IMR-90 (cell line): Measurements from ENCODE around the gene NUPR1. TPM values are rescaled to one million over a fixed set of nuclear protein-coding genes. Genes with fewer than 3 reads are reported as not detected.

ENCODE experiments used
- ATAC-seq: fragments of 200-7000 bp; cut with Tn5 transposase; 2 replicates; pipeline ENCODE4 v1.9.1; 2020; ENCODE audit warnings: low read depth, mild to moderate bottlenecking, moderate library complexity
- BruUV-seq: library from RNA; stranded (reverse); fragments of 400-500 nt; replicated peaks from 2 replicates; lab custom pipeline; 2021; lab: Mats Ljungman, UMichigan
- CTCF ChIA-PET: fragments of 300-600 bp; formaldehyde crosslinking; extraction: SDS; loops from one replicate; lab custom pipeline; 2021; ENCODE audit warnings: antibody characterized with exemption; lab: Yijun Ruan, JAX
- POLR2A ChIA-PET: fragments of 300-600 bp; sonication (Branson Sonifier 250); formaldehyde crosslinking; loops from one replicate; lab custom pipeline; 2022; ENCODE audit warnings: antibody characterized with exemption; ENCODE audit not compliant: unreplicated experiment; lab: Charles Lee
- DNase-seq: peaks from one replicate; pipeline ENCODE4 v3.0.0; 2013
- H2AFZ ChIP-seq: replicated peaks from 2 replicates; pipeline ENCODE3; 2013; ENCODE audit warnings: low read length, mild to moderate bottlenecking; ENCODE audit not compliant: poor library complexity
- H2AK5ac ChIP-seq: 2 replicates; pipeline ENCODE4 v1.6.1; 2013; ENCODE audit warnings: low read depth, low read length, inconsistent platforms
- H2AK9ac ChIP-seq: replicated peaks from 2 replicates; pipeline ENCODE3; 2013; ENCODE audit warnings: mild to moderate bottlenecking, low read depth, low read length, moderate library complexity; ENCODE audit not compliant: poor library complexity
- H2BK120ac ChIP-seq: 2 replicates; pipeline ENCODE4 v1.6.1; 2013; ENCODE audit warnings: low read depth, low read length, inconsistent platforms
- H2BK15ac ChIP-seq: 3 replicates; pipeline ENCODE4 v1.6.1; 2013; ENCODE audit warnings: low read depth, low read length, inconsistent platforms
- H2BK20ac ChIP-seq: 2 replicates; pipeline ENCODE4 v1.6.1; 2013; ENCODE audit warnings: low read depth, mild to moderate bottlenecking, inconsistent platforms, low read length, moderate library complexity
- H2BK5ac ChIP-seq: 2 replicates; pipeline ENCODE4 v1.6.1; 2013; ENCODE audit warnings: mild to moderate bottlenecking, low read depth, low read length, inconsistent platforms; ENCODE audit not compliant: poor library complexity, severe bottlenecking
- H3K14ac ChIP-seq: replicated peaks from 2 replicates; pipeline ENCODE4 v1.6.1; 2013; ENCODE audit warnings: low read depth, low read length, inconsistent platforms
- H3K18ac ChIP-seq: 2 replicates; pipeline ENCODE4 v1.6.1; 2013; ENCODE audit warnings: low read depth, low read length, control low read depth
- H3K23ac ChIP-seq: 2 replicates; pipeline ENCODE4 v1.6.1; 2013; ENCODE audit warnings: low read depth, low read length, inconsistent platforms
- H3K27ac ChIP-seq: 2 replicates; pipeline ENCODE4 v1.5.1; 2013; ENCODE audit warnings: mild to moderate bottlenecking, control low read depth, low read length; ENCODE audit not compliant: insufficient read depth
- H3K27me3 ChIP-seq: 2 replicates; pipeline ENCODE4 v1.6.1; 2013; ENCODE audit warnings: low read length; ENCODE audit not compliant: control insufficient read depth, insufficient read depth
- H3K36me3 ChIP-seq: 2 replicates; pipeline ENCODE4 v1.6.1; 2013; ENCODE audit warnings: low read length, mixed read lengths; ENCODE audit not compliant: control insufficient read depth, insufficient read depth
- H3K4ac ChIP-seq: 2 replicates; pipeline ENCODE4 v1.6.1; 2013; ENCODE audit warnings: low read depth, low read length, inconsistent platforms
- H3K4me1 ChIP-seq: 2 replicates; pipeline ENCODE4 v1.6.1; 2013; ENCODE audit warnings: low read length, mixed read lengths; ENCODE audit not compliant: control insufficient read depth, insufficient read depth
- H3K4me2 ChIP-seq: 2 replicates; pipeline ENCODE4 v1.6.1; 2013; ENCODE audit warnings: low read depth, mild to moderate bottlenecking, control low read depth, low read length, moderate library complexity
- H3K4me3 ChIP-seq: 2 replicates; pipeline ENCODE4 v1.5.1; 2013; ENCODE audit warnings: low read depth, mild to moderate bottlenecking, control low read depth, low read length, moderate library complexity; ENCODE audit not compliant: insufficient read depth
- H3K56ac ChIP-seq: 2 replicates; pipeline ENCODE4 v1.6.1; 2013; ENCODE audit warnings: low read length, inconsistent platforms; ENCODE audit not compliant: insufficient read depth; ENCODE audit errors: extremely low read depth
- H3K79me1 ChIP-seq, 2 experiments: 2 replicates each; pipeline ENCODE4 v1.6.1; 2013; ENCODE audit warnings: low read length in 2 of 2, inconsistent platforms in 1 of 2, low read depth in 1 of 2
- H3K9ac ChIP-seq: 2 replicates; pipeline ENCODE4 v1.6.1; 2013; ENCODE audit warnings: low read depth, low read length, control low read depth
- H3K9me1 ChIP-seq: 2 replicates; pipeline ENCODE4 v1.6.1; 2013; ENCODE audit warnings: low read length, inconsistent platforms; ENCODE audit not compliant: insufficient read depth
- H3K9me3 ChIP-seq: 2 replicates; pipeline ENCODE4 v1.6.1; 2013; ENCODE audit warnings: low read length; ENCODE audit not compliant: control insufficient read depth, insufficient read depth
- H4K20me1 ChIP-seq: 2 replicates; pipeline ENCODE4 v1.6.1; 2013; ENCODE audit warnings: low read length, inconsistent platforms; ENCODE audit not compliant: insufficient read depth
- H4K5ac ChIP-seq: 2 replicates; pipeline ENCODE4 v1.6.1; 2013; ENCODE audit warnings: mild to moderate bottlenecking, low read depth, low read length, control low read depth
- H4K8ac ChIP-seq, 2 experiments: 2 replicates each; pipeline ENCODE4 v1.6.1; 2013; ENCODE audit warnings: low read depth in 2 of 2, low read length in 2 of 2, control low read depth in 1 of 2, inconsistent platforms in 1 of 2
- H4K91ac ChIP-seq: 2 replicates; pipeline ENCODE4 v1.6.1; 2013; ENCODE audit warnings: low read depth, low read length, inconsistent platforms; ENCODE audit not compliant: insufficient read depth
- BHLHE40 ChIP-seq: fragments of 150-350 bp; IDR thresholded peaks from 2 replicates; pipeline ENCODE4 v1.6.1; 2016; ENCODE audit warnings: mild to moderate bottlenecking, low read depth, low read length
- CEBPB ChIP-seq: IDR thresholded peaks from 2 replicates; pipeline ENCODE4 v1.6.1; 2012; ENCODE audit warnings: low read depth, low read length, improper control_type of control experiment
- CHD1 ChIP-seq: IDR thresholded peaks from 2 replicates; pipeline ENCODE4 v1.6.1; 2012; ENCODE audit warnings: low read depth, low read length, improper control_type of control experiment
- CTCF ChIP-seq: conservative IDR thresholded peaks from 2 replicates; pipeline ENCODE4 v1.5.1; 2012; ENCODE audit warnings: mild to moderate bottlenecking, low read depth, low read length, improper control_type of control experiment
- ELK1 ChIP-seq: fragments of 150-350 bp; IDR thresholded peaks from 2 replicates; pipeline ENCODE4 v1.6.1; 2016; ENCODE audit warnings: low read depth, mild to moderate bottlenecking, low read length, moderate library complexity, borderline replicate concordance
- FOS ChIP-seq: fragments of 150-350 bp; IDR thresholded peaks from 2 replicates; pipeline ENCODE4 v1.6.1; 2016; ENCODE audit warnings: low read depth, low read length
- MAFK ChIP-seq: IDR thresholded peaks from 2 replicates; pipeline ENCODE4 v1.6.1; 2012; ENCODE audit warnings: low read depth, low read length, improper control_type of control experiment
- MAZ ChIP-seq: IDR thresholded peaks from 2 replicates; pipeline ENCODE4 v1.6.1; 2012; ENCODE audit warnings: low read depth, mild to moderate bottlenecking, low read length, improper control_type of control experiment, moderate library complexity, borderline replicate concordance
- MXI1 ChIP-seq: IDR thresholded peaks from 2 replicates; pipeline ENCODE4 v1.6.1; 2012; ENCODE audit warnings: low read depth, mild to moderate bottlenecking, low read length, moderate library complexity, borderline replicate concordance
- NFE2L2 ChIP-seq: fragments of 150-350 bp; IDR thresholded peaks from 2 replicates; pipeline ENCODE4 v1.6.1; 2016; ENCODE audit warnings: low read depth, mild to moderate bottlenecking, low read length
- POLR2A ChIP-seq: IDR thresholded peaks from 2 replicates; pipeline ENCODE4 v1.6.1; 2012; ENCODE audit warnings: mild to moderate bottlenecking, low read depth, low read length
- RAD21 ChIP-seq: IDR thresholded peaks from 2 replicates; pipeline ENCODE4 v1.6.1; 2012; ENCODE audit warnings: low read length, improper control_type of control experiment
- RCOR1 ChIP-seq: IDR thresholded peaks from 2 replicates; pipeline ENCODE4 v1.6.1; 2012; ENCODE audit warnings: mild to moderate bottlenecking, low read length, improper control_type of control experiment; ENCODE audit not compliant: insufficient replicate concordance
- SMC3 ChIP-seq: fragments of 150-350 bp; IDR thresholded peaks from 2 replicates; pipeline ENCODE4 v1.6.1; 2016; ENCODE audit warnings: low read depth, mild to moderate bottlenecking, antibody characterized with exemption, low read length, moderate library complexity
- USF2 ChIP-seq: fragments of 150-350 bp; IDR thresholded peaks from 2 replicates; pipeline ENCODE4 v1.6.1; 2017; ENCODE audit warnings: mild to moderate bottlenecking, antibody characterized with exemption, low read length, low read depth
- WGBS, 2 experiments: methylation state at CpG; one replicate each; pipeline versions ENCODE4 v1.1.5 to v1.1.7; 2013; ENCODE audit warnings: missing lambda C conversion rate in 2 of 2; ENCODE audit not compliant: insufficient read length in 1 of 2; ENCODE audit errors: extremely low coverage in 2 of 2; 5-methylcytosine and 5-hydroxymethylcytosine counted together
- dilution Hi-C: fragments of 300-500 bp; cut with HindIII; formaldehyde crosslinking; loops from one replicate; pipeline ENCODE4 v1.14.3; 2018; ENCODE audit warnings: low sequenced_read_pairs; ENCODE audit not compliant: unreplicated experiment
- in situ Hi-C: fragments of 300-500 bp; cut with MboI; formaldehyde crosslinking; loops from 3 replicates; pipeline ENCODE4 v1.14.3; 2019; ENCODE audit warnings: low sequenced_read_pairs, inconsistent platforms, mixed read lengths
- intact Hi-C: fragments of 100-400 bp; cut with micrococcal nuclease; formaldehyde crosslinking; loops from 2 replicates; pipeline ENCODE4 v1.10.0; 2022
- polyA plus RNA-seq, 3 experiments: library from polyadenylated mRNA; depleted of rRNA; stranded (reverse); fragments of >200 nt; gene quantifications; 2 replicates each; pipeline ENCODE4 v1.2.3, GENCODE V29; 2012; ENCODE audit warnings: low replicate concordance in 1 of 3
- total RNA-seq: library from RNA; depleted of rRNA; stranded (reverse); fragments of >200 nt; gene quantifications from 2 replicates; pipeline ENCODE4 v1.2.3, GENCODE V29; 2012

Gene NUPR1
- total and polyA plus RNA-seq, 2 of the 4 experiments (the other 2 are of a cell fraction): 10.2 to 27.9 TPM

GRCh38 chr16:28567292-28567691 lies 28.5 kb upstream of the NUPR1 start:
- no peak overlapping the region for H4K91ac ChIP-seq
- no peak overlapping the region for H3K23ac ChIP-seq
- 67% methylated on average over 1 of the region's 2 CpGs; no CpG with 5 or more reads in 1 of the 2 experiments for WGBS, 2 experiments
- no TSS peak for BruUV-seq
- H3K4me3 ChIP-seq: no peak overlapping the region
- H2BK5ac ChIP-seq: no peak overlapping the region
- no peak overlapping the region for H2BK15ac ChIP-seq
- no peak overlapping the region for H3K4me2 ChIP-seq
- ChIA-PET CTCF (no interaction called here), POLR2A (no interaction called here)
- no peak overlapping the region for H4K5ac ChIP-seq
- peaks cover 2% of the 10 kb centered on the region; the same call in 1 of the 2 replicates for H3K9me1 ChIP-seq
- peaks cover 15 to 26% of the 10 kb centered on the region in 2 experiments for H3K79me1 ChIP-seq
- intact Hi-C loops: no loop called here
- H3K14ac ChIP-seq: no peak overlapping the region
- H2AK5ac ChIP-seq: no peak overlapping the region
- no peak overlapping the region for H3K4ac ChIP-seq
- no peaks in the 10 kb centered on the region for H3K27me3 ChIP-seq
- H3K36me3 ChIP-seq: peaks cover 3% of the 10 kb centered on the region; the same call in 1 of the 2 replicates
- no peak for DNase-seq
- in situ Hi-C loops: no loop called here
- H4K8ac ChIP-seq: no peak overlapping the region
- H3K9ac ChIP-seq: no peak overlapping the region
- H2AFZ ChIP-seq: no peak overlapping the region
- no peaks in the 10 kb centered on the region for H3K4me1 ChIP-seq
- H3K18ac ChIP-seq: no peak overlapping the region
- H2BK120ac ChIP-seq: no peak overlapping the region
- no peak for TF ChIP-seq MAFK
- no peak for TF ChIP-seq FOS
- TF ChIP-seq CTCF: no peak
- no peak for TF ChIP-seq SMC3
- TF ChIP-seq MXI1: no peak
- TF ChIP-seq NFE2L2: no peak
- TF ChIP-seq USF2: no peak
- no peak for TF ChIP-seq ELK1
- no peak for TF ChIP-seq BHLHE40
- no peak for TF ChIP-seq POLR2A
- TF ChIP-seq CHD1: no peak
- TF ChIP-seq CEBPB: no peak
- TF ChIP-seq RCOR1: no peak
- TF ChIP-seq MAZ: no peak
- no peak for TF ChIP-seq RAD21
- H2AK9ac ChIP-seq: no peak overlapping the region
- no peaks in the 10 kb centered on the region for H4K20me1 ChIP-seq
- dilution Hi-C loops: no loop called here
- H2BK20ac ChIP-seq: no peak overlapping the region
- H3K27ac ChIP-seq: no peak overlapping the region
- ATAC-seq: no peak
- H3K56ac ChIP-seq: no peak overlapping the region
- peaks cover 3% of the 10 kb centered on the region for H3K9me3 ChIP-seq
